ACC112 (cell line): ENCODE results near the gene GAS1.

Experiments used
- H2AFZ ChIP-seq: fragments of 200-600 bp; sonication (generic); one replicate; pipeline ENCODE4 v1.6.0; 2017; ENCODE audit warnings: antibody characterized with exemption, low read length; ENCODE audit not compliant: unreplicated experiment
- H3K27ac ChIP-seq: fragments of 200-600 bp; sonication (generic); 2 replicates; pipeline ENCODE4 v1.5.1; 2014; ENCODE audit warnings: low read depth, mild to moderate bottlenecking, antibody characterized with exemption, low read length, moderate library complexity
- H3K27me3 ChIP-seq: fragments of 200-600 bp; sonication (generic); 2 replicates; pipeline ENCODE4 v1.6.1; 2014; ENCODE audit warnings: mild to moderate bottlenecking, antibody characterized with exemption, low read length, moderate library complexity, mixed read lengths; ENCODE audit not compliant: insufficient read depth
- H3K36me3 ChIP-seq: fragments of 200-600 bp; sonication (generic); 2 replicates; pipeline ENCODE4 v1.6.1; 2016; ENCODE audit warnings: mild to moderate bottlenecking, antibody characterized with exemption, low read length, moderate library complexity, mixed read lengths; ENCODE audit not compliant: insufficient read depth
- H3K4me1 ChIP-seq: fragments of 200-600 bp; sonication (generic); one replicate; pipeline ENCODE4 v1.6.1; 2016; ENCODE audit warnings: low read length, mixed read lengths; ENCODE audit not compliant: insufficient read depth, unreplicated experiment, control insufficient read depth
- H3K4me3 ChIP-seq: fragments of 200-600 bp; sonication (generic); 2 replicates; pipeline ENCODE4 v1.5.1; 2014; ENCODE audit warnings: mild to moderate bottlenecking, low read depth, low read length
- H3K79me2 ChIP-seq: fragments of 200-600 bp; sonication (generic); one replicate; pipeline ENCODE4 v1.6.0; 2016; ENCODE audit warnings: low read length; ENCODE audit not compliant: control insufficient read depth, unreplicated experiment, insufficient read depth

The GAS1 gene, protein sequence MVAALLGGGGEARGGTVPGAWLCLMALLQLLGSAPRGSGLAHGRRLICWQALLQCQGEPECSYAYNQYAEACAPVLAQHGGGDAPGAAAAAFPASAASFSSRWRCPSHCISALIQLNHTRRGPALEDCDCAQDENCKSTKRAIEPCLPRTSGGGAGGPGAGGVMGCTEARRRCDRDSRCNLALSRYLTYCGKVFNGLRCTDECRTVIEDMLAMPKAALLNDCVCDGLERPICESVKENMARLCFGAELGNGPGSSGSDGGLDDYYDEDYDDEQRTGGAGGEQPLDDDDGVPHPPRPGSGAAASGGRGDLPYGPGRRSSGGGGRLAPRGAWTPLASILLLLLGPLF

DNA sequence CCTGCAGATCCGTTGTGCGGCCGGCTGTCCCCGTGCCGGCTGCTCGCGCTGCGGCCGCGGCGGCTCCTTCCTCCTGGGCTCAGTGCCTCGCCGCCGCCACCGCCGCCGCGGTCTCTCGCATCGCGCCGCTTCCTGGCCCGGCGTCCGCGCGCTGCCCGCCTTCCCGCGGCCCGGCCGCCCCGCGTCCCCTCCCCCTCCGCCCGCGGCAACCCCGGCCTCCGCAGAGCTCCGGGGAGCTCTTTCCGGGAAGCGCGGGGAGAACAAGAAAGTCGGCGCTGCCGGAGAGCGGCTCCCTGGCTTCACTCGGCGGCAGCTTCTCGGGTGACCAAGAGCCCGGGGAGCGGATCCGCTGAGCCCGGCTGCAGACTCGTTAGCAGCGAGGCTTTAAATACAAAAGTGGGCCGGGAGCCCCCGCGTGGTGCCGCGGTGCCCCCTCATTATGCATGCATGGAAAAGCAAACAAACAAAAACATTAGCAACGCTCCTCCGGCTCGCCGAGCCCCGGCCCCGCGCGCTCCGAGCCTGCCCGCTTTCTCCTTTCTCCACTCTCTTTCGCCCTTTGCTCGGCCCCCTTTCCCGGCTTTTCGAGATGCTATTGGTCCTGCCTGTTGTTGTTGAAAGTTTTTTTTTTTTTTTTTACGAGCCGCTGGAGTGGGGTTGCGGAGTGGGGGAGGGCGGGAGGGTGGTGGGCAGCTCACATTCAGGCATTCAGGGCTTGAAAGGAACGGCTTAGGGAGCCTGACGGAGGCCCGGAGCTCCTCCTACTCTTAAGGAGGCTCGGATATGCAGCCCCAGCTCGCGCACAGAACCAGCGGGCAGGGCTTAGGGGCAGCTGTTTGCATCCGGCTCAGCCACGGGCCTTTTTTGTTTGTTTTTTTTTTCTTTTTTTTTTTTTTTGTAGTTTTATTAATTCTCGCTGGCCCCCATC lies at the start of gene GAS1:
Gene GAS1 (minus strand): TSS at position 361 of the 928 bp plus-strand sequence. CDS start 727 bp downstream, outside the sequence.
- Histone ChIP-seq H3K36me3 (peaks cover 5% of the 10 kb centered on the region), H3K27ac (peak within 1 kb of the TSS; percentile 89), H2AFZ (peak within 1 kb of the TSS; percentile 53), H3K4me3 (peak within 1 kb of the TSS; percentile 85), H3K79me2 (peaks cover 27% of the 10 kb centered on the region), H3K4me1 (peaks cover 13% of the 10 kb centered on the region), H3K27me3 (no peaks in the 10 kb centered on the region)

DNA sequence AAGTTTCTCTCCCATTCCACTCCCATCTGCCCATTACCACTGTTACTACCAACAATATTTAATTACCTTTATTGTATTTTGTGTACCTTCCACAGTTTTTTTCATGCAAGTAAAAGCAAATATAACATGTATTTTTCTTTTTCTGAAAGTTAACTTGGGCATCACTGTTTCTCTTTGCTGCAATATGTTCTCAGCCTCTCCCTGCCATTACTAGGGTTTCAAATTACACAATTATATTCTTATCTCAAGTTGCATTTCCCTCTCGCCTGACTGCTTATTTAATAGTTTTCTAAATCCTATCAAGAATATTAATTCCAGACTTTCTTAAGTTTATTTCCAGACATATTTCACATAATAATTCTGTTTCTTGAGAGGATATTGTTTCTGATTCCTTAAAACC lies 46.9 kb upstream of the GAS1 start:
- Histone ChIP-seq H2AFZ (no peak overlapping the region), H3K27me3 (no peaks in the 10 kb centered on the region), H3K36me3 (no peaks in the 10 kb centered on the region), H3K4me1 (peaks cover 33% of the 10 kb centered on the region), H3K27ac (no peak overlapping the region), H3K4me3 (0 out of 2 replicates have a peak overlapping the region, but pooled peaks have one; percentile 11), H3K79me2 (no peaks in the 10 kb centered on the region)

DNA sequence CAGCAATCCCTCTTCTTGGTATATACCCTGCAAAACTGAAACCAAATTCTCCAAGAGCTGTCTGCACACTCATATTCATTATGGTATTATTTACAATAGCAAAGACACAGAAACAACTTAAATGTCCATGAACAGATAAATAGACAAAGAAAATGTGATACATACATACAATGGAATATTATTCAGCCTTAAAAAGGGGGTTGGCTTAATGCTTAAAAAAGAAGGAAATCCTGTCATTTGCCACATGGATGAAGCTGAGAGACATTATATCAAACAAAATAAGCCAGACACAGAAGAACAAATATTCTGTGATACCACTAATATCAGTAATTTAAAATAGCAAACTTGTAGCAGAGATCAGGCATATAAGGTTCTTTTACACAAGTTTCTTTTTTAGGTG lies 46.5 kb upstream of the GAS1 start:
- Histone ChIP-seq H3K79me2 (no peaks in the 10 kb centered on the region), H3K27me3 (no peaks in the 10 kb centered on the region), H3K36me3 (no peaks in the 10 kb centered on the region), H3K4me1 (peaks cover 34% of the 10 kb centered on the region), H3K27ac (no peak overlapping the region), H2AFZ (no peak overlapping the region), H3K4me3 (0 out of 2 replicates have a peak overlapping the region, but pooled peaks have one; percentile 11)

DNA sequence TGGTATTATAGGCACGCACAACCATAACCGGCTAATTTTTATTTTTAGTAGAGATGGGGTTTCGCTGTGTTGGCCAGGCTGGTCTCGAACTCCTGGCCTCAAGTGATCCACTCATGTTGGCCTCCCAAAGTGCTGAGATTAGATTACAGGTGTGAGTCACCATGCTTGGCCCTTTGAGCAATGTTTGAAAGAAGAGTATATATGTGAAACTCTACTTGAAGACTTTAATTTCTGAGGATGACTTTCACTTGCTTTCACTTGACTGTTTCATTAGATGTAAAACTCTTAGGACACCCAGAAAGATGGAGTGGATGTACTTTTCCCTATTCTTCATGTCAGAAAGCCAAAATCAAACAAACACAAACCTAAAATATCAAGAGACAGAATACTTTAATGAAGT lies 43.8 kb upstream of the GAS1 start:
- H3K4me1 ChIP-seq = peaks cover 38% of the 10 kb centered on the region
- no peak overlapping the region for H3K4me3 ChIP-seq

DNA sequence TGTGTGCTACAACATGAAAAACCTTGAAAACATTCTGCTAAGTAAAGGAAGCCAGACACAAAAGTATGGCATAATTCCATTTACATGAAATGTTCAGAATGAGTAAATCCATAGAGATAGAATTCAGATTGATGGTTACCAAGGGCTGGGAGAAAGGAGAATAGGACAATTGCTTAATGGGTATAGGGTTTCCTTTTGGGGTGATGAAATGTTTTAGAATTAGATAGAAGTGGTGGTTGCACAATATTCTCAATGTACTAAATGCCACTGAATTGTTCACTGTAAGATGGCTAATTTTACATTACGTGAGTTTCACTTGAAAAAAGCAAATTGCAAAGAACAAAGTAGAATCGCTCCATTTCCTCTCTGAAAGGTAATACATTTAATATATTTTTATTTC lies 43.0 kb upstream of the GAS1 start:
- no peaks in the 10 kb centered on the region for H3K79me2 ChIP-seq
- peak overlapping the region; percentile 62 for H3K27ac ChIP-seq
- no peaks in the 10 kb centered on the region for H3K27me3 ChIP-seq
- no peak overlapping the region for H2AFZ ChIP-seq
- H3K4me3 ChIP-seq = no peak overlapping the region
- no peaks in the 10 kb centered on the region for H3K36me3 ChIP-seq
- peaks cover 42% of the 10 kb centered on the region for H3K4me1 ChIP-seq

More for the DNA sequence above, 43.8 kb upstream of the GAS1 start:
- Histone ChIP-seq H2AFZ (no peak overlapping the region), H3K36me3 (no peaks in the 10 kb centered on the region), H3K27me3 (no peaks in the 10 kb centered on the region), H3K79me2 (no peaks in the 10 kb centered on the region), H3K27ac (peak overlapping the region; percentile 62; the same call in 1 of the 2 replicates)

DNA sequence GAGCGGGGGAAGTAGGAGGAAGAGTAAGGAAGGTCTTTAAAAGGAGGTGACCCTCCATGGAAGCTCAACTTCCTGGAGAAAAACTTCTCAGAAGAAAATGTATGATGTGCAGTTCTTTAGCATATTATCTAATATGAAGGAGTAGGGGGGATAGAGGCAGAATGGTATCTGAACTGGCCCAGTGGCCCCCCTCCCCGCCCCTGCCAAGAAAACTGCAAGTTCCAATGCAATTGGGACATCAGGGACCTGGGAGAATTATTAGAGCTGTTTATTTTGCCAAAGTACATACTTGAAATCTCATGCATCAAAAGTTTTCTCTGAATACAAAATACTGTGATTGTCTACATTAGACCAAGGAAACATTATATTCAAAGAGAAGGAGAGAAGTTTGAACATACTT lies 40.6 kb upstream of the GAS1 start:
- Histone ChIP-seq H2AFZ (no peak overlapping the region), H3K27ac (0 out of 2 replicates have a peak overlapping the region, but pooled peaks have one; percentile 14), H3K4me3 (no peak overlapping the region), H3K4me1 (peaks cover 49% of the 10 kb centered on the region), H3K27me3 (no peaks in the 10 kb centered on the region), H3K36me3 (no peaks in the 10 kb centered on the region), H3K79me2 (no peaks in the 10 kb centered on the region)

DNA sequence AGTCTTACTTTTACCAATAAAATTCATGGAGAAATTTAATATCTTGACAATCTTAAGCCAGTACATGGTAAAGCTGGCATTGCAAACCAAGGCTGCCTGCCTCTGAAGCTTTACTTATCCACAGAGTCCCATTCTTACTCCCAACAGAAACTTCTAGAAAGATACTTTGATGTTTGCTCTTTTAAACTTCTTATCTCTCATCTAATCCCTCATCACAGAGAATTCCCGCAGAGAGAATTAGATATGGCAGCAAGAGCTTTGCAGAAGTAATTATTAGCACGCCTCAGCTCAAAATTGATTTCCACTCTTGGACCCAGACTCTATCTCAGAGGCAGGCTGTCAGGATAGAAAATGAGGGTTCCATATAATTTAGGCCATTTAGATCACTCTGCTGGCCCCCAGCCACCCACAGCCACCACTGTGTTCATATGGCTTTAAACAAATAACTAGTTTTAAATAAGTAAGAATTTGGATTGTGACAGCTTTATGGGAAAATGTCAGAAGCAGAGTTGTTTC lies 37.9 kb upstream of the GAS1 start:
- Histone ChIP-seq H3K4me1 (peaks cover 60% of the 10 kb centered on the region), H3K79me2 (no peaks in the 10 kb centered on the region), H3K27ac (peak overlapping the region; percentile 100), H3K27me3 (no peaks in the 10 kb centered on the region), H2AFZ (no peak overlapping the region), H3K36me3 (no peaks in the 10 kb centered on the region), H3K4me3 (no peak overlapping the region)

DNA sequence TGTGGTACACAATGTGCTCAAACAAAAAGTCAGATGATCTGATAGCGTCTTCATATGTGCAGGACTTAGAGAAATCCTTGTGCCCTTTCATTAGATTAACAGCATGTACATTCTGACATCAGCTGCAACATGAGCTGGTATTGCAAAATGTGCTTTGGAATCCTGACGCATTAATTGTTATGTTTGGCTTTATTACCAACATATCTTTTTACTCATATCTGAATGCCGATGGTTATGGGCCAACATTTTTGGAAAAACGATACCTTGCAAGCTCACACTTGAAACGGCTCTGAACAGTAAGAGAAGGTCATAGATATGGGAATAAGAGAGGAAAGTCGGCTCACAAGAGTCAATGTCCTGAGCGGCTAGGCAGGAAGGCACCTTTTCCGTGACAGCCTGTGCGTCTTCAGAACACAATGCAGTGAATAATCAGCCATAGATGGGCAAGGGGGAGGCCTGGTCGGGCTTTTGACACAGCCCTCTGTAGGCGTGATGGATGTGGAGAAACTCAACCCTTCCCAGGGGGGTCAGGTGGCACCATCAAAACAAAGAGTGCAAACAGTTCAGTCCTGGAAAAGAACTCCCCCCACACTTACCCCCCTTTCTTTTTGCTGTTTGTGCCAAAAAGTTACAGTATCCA lies 36.4 kb upstream of the GAS1 start:
- H3K4me1 ChIP-seq = peaks cover 62% of the 10 kb centered on the region
- peak overlapping the region; percentile 62 for H3K4me3 ChIP-seq
- H3K27me3 ChIP-seq = no peaks in the 10 kb centered on the region
- H3K27ac ChIP-seq = peak overlapping the region; percentile 100
- no peaks in the 10 kb centered on the region for H3K79me2 ChIP-seq
- H3K36me3 ChIP-seq = no peaks in the 10 kb centered on the region
- no peak overlapping the region for H2AFZ ChIP-seq

DNA sequence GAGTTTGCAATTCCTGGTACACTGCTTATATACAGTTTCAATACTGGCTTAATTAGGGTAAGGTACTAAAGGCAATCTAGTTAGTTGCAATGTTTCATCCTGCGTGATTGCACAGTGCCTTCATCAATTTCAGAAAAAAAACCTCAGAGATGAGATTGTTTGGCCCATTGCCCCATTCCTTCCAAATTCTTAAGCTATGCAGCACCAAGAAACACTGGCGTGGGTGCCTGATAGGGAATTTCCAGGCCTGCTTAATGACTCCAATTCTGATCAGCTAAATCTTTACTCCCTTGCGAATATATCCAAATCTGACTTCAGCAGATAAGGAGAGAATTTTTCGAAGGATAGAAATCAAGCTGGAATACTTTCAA lies 35.9 kb upstream of the GAS1 start:
- Histone ChIP-seq H3K27me3 (no peaks in the 10 kb centered on the region), H3K4me3 (peak overlapping the region; percentile 62), H3K36me3 (no peaks in the 10 kb centered on the region), H3K27ac (peak overlapping the region; percentile 100), H3K79me2 (no peaks in the 10 kb centered on the region), H3K4me1 (peaks cover 66% of the 10 kb centered on the region), H2AFZ (no peak overlapping the region)

DNA sequence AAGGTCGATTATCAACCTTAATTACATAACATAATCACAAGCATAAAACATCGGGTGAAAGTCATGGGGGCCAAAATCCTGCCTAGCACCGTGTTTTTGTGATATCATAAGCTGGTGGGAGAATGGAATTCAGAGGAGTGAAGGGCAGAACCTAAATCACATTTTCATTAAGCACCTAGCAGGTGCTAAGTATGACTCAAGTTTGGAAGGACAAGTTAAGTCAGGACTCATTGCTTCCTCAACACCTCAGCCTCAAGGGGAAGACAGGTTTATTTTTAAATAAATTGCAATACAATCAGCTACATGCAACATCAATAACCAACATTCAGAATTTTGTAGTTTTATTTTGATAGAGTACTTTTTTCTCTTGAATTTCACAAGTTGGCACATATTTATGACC lies 33.5 kb upstream of the GAS1 start:
- no peak overlapping the region for H2AFZ ChIP-seq
- no peak overlapping the region for H3K4me3 ChIP-seq
- H3K36me3 ChIP-seq = no peaks in the 10 kb centered on the region
- peaks cover 85% of the 10 kb centered on the region for H3K4me1 ChIP-seq
- no peaks in the 10 kb centered on the region for H3K27me3 ChIP-seq
- 0 out of 2 replicates have a peak overlapping the region, but pooled peaks have one; percentile 100 for H3K27ac ChIP-seq
- no peaks in the 10 kb centered on the region for H3K79me2 ChIP-seq
